Nephron (organoid): ENCODE measurements around the gene TPD52L1.
A peak's percentile ranks its signal among the peaks of the same experiment; 100 is the strongest.

Experiments used
- H3K27ac Mint-ChIP-seq, 3 experiments: 2 replicates each; pipeline ENCODE4 v1.8.0; 2020; ENCODE audit warnings: mixed read lengths in 3 of 3, mild to moderate bottlenecking in 2 of 3, moderate library complexity in 1 of 3
- H3K27me3 Mint-ChIP-seq: 2 replicates; pipeline ENCODE4 v1.8.0; 2021; ENCODE audit warnings: low read depth, mild to moderate bottlenecking, moderate library complexity, mixed read lengths
- H3K36me3 Mint-ChIP-seq: 2 replicates; pipeline ENCODE4 v1.8.0; 2020; ENCODE audit warnings: low read depth, mixed read lengths
- H3K4me1 Mint-ChIP-seq: 2 replicates; pipeline ENCODE4 v1.8.0; 2020; ENCODE audit warnings: mixed read lengths
- H3K4me3 Mint-ChIP-seq, 3 experiments: 2 replicates each; pipeline ENCODE4 v1.8.0; 2020; ENCODE audit warnings: mild to moderate bottlenecking in 3 of 3, mixed read lengths in 3 of 3, moderate library complexity in 2 of 3
- H3K9me3 Mint-ChIP-seq: 2 replicates; pipeline ENCODE4 v1.8.0; 2020; ENCODE audit warnings: mixed read lengths
- TF ChIP-seq, protein P1 (sequence below), 3 experiments: fragments of 200-600 bp; sonication (generic); IDR thresholded peaks; one replicate each; pipeline ENCODE4 v1.5.0; 2021; ENCODE audit warnings: antibody characterized with exemption in 3 of 3; ENCODE audit not compliant: unreplicated experiment in 3 of 3

TPD52L1 gene

DNA sequence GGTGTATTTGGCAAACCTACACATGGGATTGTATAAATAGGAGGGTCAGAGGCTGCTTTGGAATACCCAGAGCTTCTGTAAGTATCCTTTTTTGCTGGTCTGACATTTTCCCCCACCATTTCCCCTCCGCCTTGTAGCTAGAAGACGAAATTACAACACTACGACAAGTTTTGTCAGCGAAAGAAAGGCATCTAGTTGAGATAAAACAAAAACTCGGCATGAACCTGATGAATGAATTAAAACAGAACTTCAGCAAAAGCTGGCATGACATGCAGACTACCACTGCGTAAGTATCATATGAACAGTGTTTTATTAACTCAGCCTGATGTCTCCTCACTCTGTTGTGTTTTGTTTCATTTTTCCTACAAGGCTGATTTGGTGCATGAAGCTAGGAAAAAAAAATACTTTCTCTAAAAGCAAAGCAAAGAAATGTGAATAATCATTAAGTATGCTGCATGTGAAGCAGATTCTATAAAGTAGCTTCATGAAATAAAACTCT lies 75.5 kb downstream of the TPD52L1 start:
- Mint-ChIP-seq H3K27me3 (no peaks in the 10 kb centered on the region), H3K36me3 (no peaks in the 10 kb centered on the region), H3K27ac (peak overlapping the region; percentile 39 to 71 (median 47)), H3K4me3 (peak overlapping the region in 1 of 3 experiments; percentile 64), H3K4me1 (peaks cover 27% of the 10 kb centered on the region), H3K9me3 (no peaks in the 10 kb centered on the region)
- TF ChIP-seq, protein P1, sequence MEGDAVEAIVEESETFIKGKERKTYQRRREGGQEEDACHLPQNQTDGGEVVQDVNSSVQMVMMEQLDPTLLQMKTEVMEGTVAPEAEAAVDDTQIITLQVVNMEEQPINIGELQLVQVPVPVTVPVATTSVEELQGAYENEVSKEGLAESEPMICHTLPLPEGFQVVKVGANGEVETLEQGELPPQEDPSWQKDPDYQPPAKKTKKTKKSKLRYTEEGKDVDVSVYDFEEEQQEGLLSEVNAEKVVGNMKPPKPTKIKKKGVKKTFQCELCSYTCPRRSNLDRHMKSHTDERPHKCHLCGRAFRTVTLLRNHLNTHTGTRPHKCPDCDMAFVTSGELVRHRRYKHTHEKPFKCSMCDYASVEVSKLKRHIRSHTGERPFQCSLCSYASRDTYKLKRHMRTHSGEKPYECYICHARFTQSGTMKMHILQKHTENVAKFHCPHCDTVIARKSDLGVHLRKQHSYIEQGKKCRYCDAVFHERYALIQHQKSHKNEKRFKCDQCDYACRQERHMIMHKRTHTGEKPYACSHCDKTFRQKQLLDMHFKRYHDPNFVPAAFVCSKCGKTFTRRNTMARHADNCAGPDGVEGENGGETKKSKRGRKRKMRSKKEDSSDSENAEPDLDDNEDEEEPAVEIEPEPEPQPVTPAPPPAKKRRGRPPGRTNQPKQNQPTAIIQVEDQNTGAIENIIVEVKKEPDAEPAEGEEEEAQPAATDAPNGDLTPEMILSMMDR (IDR thresholded peaks at IDR 0.05; ENCODE audit: unreplicated experiment in 3 of 3), result no peak

DNA sequence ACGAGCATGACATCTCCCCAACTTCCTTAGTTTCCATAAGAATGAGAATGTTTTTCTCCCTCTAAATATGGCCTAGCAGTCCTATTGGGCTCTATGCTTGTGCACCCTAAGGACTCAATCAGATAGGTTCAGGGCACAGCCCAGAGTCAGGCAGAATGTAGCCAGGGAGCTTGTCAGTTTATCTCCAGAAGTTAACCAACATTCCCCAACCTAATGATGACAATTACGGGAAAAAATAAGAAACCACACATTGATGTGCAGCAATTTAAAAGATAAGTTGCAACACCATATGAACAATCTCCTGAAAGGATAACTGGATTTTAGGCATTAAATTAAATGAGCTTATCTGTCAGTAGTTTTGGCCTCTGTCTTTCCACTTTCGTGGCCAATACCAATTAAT lies 77.1 kb downstream of the TPD52L1 start:
- Mint-ChIP-seq H3K4me3 (no peak overlapping the region), H3K27me3 (no peaks in the 10 kb centered on the region), H3K36me3 (no peaks in the 10 kb centered on the region), H3K27ac (peak overlapping the region in 1 of 3 experiments; percentile 59), H3K9me3 (no peaks in the 10 kb centered on the region), H3K4me1 (peaks cover 21% of the 10 kb centered on the region)
- TF ChIP-seq, protein P1 (IDR thresholded peaks at IDR 0.05; ENCODE audit: unreplicated experiment in 3 of 3), result no peak

DNA sequence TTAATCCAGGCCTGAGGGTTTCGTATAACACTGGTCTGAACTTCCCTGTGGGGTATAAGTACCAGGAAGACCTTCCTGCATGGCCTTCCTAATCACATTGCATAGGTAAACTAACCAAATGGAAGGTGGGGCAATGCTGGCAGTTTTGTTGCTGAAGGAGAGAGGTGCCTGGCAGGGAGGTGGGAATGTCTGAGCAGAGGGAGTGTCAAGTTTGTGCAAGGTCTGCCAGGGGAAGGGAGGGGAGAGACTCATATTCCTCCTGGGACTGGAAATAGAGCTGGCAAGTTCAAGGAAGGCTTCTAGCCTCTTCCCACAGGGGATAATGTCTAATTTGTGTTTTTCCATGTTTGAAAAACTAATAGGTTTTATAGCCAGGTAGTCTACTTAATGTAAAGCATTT lies 77.6 kb downstream of the TPD52L1 start:
- TF ChIP-seq, protein P1 (IDR thresholded peaks at IDR 0.05; ENCODE audit: unreplicated experiment in 3 of 3), result no peak
- H3K4me3 Mint-ChIP-seq, result no peak overlapping the region

DNA sequence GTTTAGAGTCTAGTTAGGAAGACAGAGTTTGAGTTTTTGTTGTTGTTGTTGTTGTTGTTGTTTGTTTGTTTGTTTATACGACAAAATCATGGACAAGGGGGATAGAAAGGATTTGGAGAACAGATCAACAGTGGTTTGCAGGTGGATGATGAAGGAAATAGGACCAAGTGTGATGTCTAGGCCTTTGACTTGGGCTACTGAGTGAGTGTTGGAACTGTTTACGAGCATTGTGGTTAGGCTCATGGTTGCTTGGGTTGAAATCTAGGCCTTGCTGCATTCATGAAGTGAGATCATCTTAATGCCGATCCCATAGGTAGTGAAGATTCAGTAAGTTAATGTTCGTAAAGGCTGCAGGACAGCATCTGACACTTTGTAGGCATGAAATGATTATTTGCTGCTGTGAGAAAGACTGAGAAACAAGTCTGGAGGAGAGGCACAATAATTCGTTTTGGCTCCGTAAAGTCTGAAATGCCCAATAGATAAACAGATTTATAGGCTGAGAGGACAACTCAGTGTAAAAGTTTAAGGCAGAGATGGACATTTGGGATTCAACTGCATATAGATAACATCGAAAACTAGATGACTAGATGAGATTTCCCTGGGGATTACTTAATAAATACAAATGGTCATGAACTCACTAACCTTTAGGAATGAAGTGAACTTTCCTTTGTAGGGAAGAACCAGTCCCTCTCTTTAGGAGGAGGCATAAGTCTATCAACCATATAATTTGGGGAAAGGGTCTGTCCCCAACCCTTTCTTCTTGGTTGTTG lies 78.2 kb downstream of the TPD52L1 start:
- peak overlapping the region in 2 of 3 experiments; percentile 18 to 67 for H3K27ac Mint-ChIP-seq
- no peaks in the 10 kb centered on the region for H3K27me3 Mint-ChIP-seq
- no peaks in the 10 kb centered on the region for H3K36me3 Mint-ChIP-seq
- TF ChIP-seq, protein P1 (IDR thresholded peaks at IDR 0.05; ENCODE audit: unreplicated experiment in 3 of 3), result no peak
- no peak overlapping the region for H3K4me3 Mint-ChIP-seq
- H3K4me1 Mint-ChIP-seq, result peaks cover 21% of the 10 kb centered on the region
- H3K9me3 Mint-ChIP-seq, result no peaks in the 10 kb centered on the region

More for the DNA sequence above, 77.6 kb downstream of the TPD52L1 start:
- Mint-ChIP-seq H3K36me3 (no peaks in the 10 kb centered on the region), H3K27me3 (no peaks in the 10 kb centered on the region), H3K27ac (peak overlapping the region in 2 of 3 experiments; percentile 18 to 39), H3K9me3 (no peaks in the 10 kb centered on the region), H3K4me1 (peaks cover 21% of the 10 kb centered on the region)

DNA sequence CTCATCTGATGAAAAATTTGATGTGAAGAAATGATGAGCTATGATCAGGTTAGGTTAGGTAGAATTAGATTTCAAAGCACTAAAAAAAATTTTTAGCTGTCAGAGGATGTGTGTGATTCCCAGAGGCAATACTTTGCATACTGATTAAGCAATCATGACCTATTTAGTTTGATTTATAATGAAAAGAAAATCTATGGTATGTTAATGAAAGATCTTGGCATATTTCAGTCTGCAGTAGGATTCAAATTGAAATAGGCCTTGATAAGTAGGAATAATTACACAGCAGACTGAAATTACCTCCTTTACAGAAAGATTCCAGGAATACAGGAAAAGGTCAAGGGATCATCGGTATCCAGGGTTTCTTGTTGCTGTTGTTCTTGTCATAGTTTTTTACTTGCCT lies 78.9 kb downstream of the TPD52L1 start:
- Mint-ChIP-seq H3K4me1 (peaks cover 21% of the 10 kb centered on the region), H3K27ac (peak overlapping the region; percentile 39 to 95 (median 67)), H3K4me3 (no peak overlapping the region), H3K9me3 (no peaks in the 10 kb centered on the region), H3K36me3 (no peaks in the 10 kb centered on the region), H3K27me3 (no peaks in the 10 kb centered on the region)
- TF ChIP-seq, protein P1 (IDR thresholded peaks at IDR 0.05; ENCODE audit: unreplicated experiment in 3 of 3), result no peak

DNA sequence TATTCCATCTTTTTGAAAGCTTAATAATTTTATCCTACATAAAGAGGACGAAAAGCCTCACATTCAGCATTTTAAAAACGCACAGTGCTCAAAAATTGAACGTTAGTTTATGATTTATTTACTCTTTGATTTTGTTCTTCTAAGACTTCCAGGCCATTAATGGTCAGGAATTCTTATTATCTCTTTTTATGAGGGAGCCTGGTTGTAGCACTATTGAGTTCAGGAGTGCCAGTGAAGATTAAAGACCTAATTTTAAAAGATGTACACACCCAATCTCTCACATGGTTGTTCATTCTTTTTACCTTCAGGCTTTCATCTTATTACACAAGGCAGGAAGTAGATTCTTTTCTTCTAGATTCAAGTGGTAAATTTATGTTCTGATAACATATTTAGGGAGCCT lies 79.6 kb downstream of the TPD52L1 start:
- Mint-ChIP-seq H3K27me3 (no peaks in the 10 kb centered on the region), H3K27ac (peak overlapping the region; percentile 67 to 95 (median 79)), H3K4me3 (no peak overlapping the region), H3K4me1 (peaks cover 21% of the 10 kb centered on the region), H3K9me3 (no peaks in the 10 kb centered on the region), H3K36me3 (no peaks in the 10 kb centered on the region)
- TF ChIP-seq, protein P1 (IDR thresholded peaks at IDR 0.05; ENCODE audit: unreplicated experiment in 3 of 3), result no peak
